Measurements from ENCODE around the gene MORN1. TPM values are rescaled to one million over a fixed set of nuclear protein-coding genes. Genes with fewer than 3 reads are reported as not detected.

Gene MORN1
- total and polyA plus RNA-seq, 2 of the 8 experiments (the other 6 are each of a cell fraction or from before 2014, with no cell fraction given): 5.0 to 9.1 TPM

DNA sequence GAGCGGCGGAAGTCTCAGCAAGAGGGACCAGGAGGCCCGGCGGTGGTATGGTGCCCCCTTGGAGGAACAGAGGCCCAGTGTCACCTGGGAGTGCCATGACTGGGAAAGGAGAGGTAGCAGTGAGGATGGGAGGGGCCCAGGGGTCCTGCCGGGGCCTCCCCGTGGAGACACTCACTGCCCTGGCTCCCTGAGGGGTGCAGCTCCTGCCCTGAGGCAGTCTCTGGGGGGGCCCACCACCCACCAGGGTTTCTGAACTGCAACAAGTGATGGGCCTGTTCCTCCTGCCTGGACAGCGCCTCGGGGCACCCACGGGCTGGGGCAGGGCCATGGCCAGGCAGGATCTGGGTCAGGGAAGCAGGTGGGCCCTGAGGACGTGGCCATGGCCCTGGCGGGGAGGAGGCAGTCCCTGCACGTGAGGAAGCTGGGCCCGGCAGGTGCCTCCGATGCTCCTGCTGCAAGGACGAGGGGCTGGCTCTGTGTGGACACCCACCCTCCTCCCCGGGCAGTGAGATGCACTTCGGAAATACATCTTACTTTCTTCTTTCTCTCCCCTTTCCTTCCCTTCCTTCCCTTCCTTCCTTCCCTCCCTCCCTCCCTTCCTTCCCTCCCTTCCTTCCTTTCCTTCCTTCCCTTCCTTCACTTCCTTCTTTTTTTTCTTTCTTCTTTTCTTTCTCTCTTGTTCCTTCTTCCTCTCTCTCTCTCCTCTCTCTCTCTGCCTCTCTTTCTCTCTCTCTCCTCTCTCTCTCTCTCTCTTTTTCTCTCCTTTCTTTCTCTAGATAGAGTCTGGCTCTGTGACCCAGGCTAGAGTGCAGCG lies 66.6 kb downstream of the MORN1 start:
- no peak overlapping the region for H2BK20ac ChIP-seq (ENCODE audit: low read length)
- no peaks in the 10 kb centered on the region for H3K79me1 ChIP-seq (ENCODE audit: low read depth, low read length)
- no peaks in the 10 kb centered on the region for H3K9me3 ChIP-seq (ENCODE audit: insufficient read depth in 2 of 2, low read depth in 1 of 2, low read length in 1 of 2)
- H3K23me2 ChIP-seq (ENCODE audit: low read depth, low read length): no peaks in the 10 kb centered on the region; the same call in 1 of the 2 replicates
- no peak overlapping the region for H4K8ac ChIP-seq (ENCODE audit: extremely low read depth, insufficient read depth, low read length)
- CTCF ChIA-PET (ENCODE audit: partially characterized antibody): interaction anchor here (1.0 to 1.9 kb wide), 4 partner anchors 9 to 127 kb away, joined by 3 to 9 read pairs (median 4); no protein-coding TSS in a partner anchor
- H3K14ac ChIP-seq (ENCODE audit: insufficient read length): no peak overlapping the region
- no peak for TF ChIP-seq ATF2 (IDR thresholded peaks at IDR 0.05; ENCODE audit: low read length)
- TF ChIP-seq ASH2L (IDR thresholded peaks at IDR 0.05; ENCODE audit: low read length): no peak
- TF ChIP-seq ZNF274 (IDR thresholded peaks at IDR 0.05; ENCODE audit: borderline replicate concordance, extremely low read depth, low read length): no peak
- TF ChIP-seq CBX8 (IDR thresholded peaks at IDR 0.05; ENCODE audit: borderline replicate concordance, low read depth, low read length): no peak
- no peak overlapping the region for H3K9ac ChIP-seq (replicated peaks in 1 of 4; ENCODE audit: extremely low read depth in 1 of 4, low read depth in 3 of 4, low read length in 3 of 4)
- no peak overlapping the region for H2BK5ac ChIP-seq (ENCODE audit: low read depth, low read length)
- no peaks in the 10 kb centered on the region for H4K20me1 ChIP-seq (replicated peaks in 1 of 2; ENCODE audit: control insufficient read depth in 1 of 2, insufficient read depth in 2 of 2, low read length in 2 of 2)
- H3K4me1 ChIP-seq (replicated peaks in 1 of 4; ENCODE audit: control insufficient read depth in 3 of 4, insufficient read depth in 4 of 4, low read length in 3 of 4): peaks cover 0 to 9% (median 4%) of the 10 kb centered on the region in 4 experiments; a peak in 4 of 7 replicates
- no peak overlapping the region for H4K5ac ChIP-seq (ENCODE audit: insufficient read length, low read depth, low read length)
- no peak overlapping the region for H3K23ac ChIP-seq (ENCODE audit: insufficient read length)
- WGBS, 2 experiments (ENCODE audit: extremely low coverage in 1 of 2, insufficient coverage in 1 of 2, insufficient read length in 1 of 2, insufficient replicate concordance in 2 of 2, low coverage in 1 of 2, low lambda C conversion rate in 2 of 2, missing lambda C conversion rate in 1 of 2): 92% methylated on average over 13 of the region's 18 CpGs; no CpG with 5 or more reads in 1 of the 2 experiments
- no peak overlapping the region for H2BK12ac ChIP-seq (ENCODE audit: low read depth, low read length)
- H2AK5ac ChIP-seq (ENCODE audit: low read depth, low read length): 0 out of 2 replicates have a peak overlapping the region, but pooled peaks have one; percentile 8
- H3K36me3 ChIP-seq (ENCODE audit: control insufficient read depth in 2 of 4, insufficient read depth in 4 of 4, low read length in 3 of 4): no peaks in the 10 kb centered on the region
- no peak overlapping the region for H3K27ac ChIP-seq (ENCODE audit: low read depth, low read length)
- H3K4ac ChIP-seq (replicated peaks; ENCODE audit: insufficient read length, low read depth, low read length): no peak overlapping the region
- H3K18ac ChIP-seq (ENCODE audit: extremely low read depth, low read length): no peak overlapping the region
- no peak overlapping the region for H4K91ac ChIP-seq (replicated peaks; ENCODE audit: insufficient read length, low read length)
- POLR2A ChIA-PET (ENCODE audit: partially characterized antibody): interaction anchor here (1.1 kb wide), 1 partner anchor 18 kb away, joined by 3 read pairs; no protein-coding TSS in a partner anchor
- no peak overlapping the region for H3K4me2 ChIP-seq (ENCODE audit: insufficient read depth in 1 of 2, low read depth in 2 of 2, low read length in 2 of 2)
- no peak overlapping the region for H2BK15ac ChIP-seq (ENCODE audit: low read length)
- FAIRE-seq (no peak), DNase-seq (ENCODE audit: low read depth in 1 of 2, low spot score in 2 of 2) (no peak)
- no peak overlapping the region for H2BK120ac ChIP-seq (replicated peaks; ENCODE audit: low read depth, low read length)
- no peaks in the 10 kb centered on the region; a peak in 1 of 7 replicates for H3K27me3 ChIP-seq (replicated peaks in 1 of 4; ENCODE audit: control insufficient read depth in 3 of 4, extremely low read depth in 1 of 4, insufficient read depth in 3 of 4, low read length in 3 of 4)
- H3K4me3 ChIP-seq (ENCODE audit: extremely low read depth in 1 of 4, insufficient read depth in 2 of 4, low read depth in 3 of 4, low read length in 4 of 4): no peak overlapping the region
- H3K79me2 ChIP-seq (ENCODE audit: control insufficient read depth in 1 of 2, insufficient read depth in 2 of 2, low read length in 2 of 2): no peaks in the 10 kb centered on the region
- no peak overlapping the region for H3K56ac ChIP-seq (replicated peaks; ENCODE audit: insufficient read length, low read depth, low read length)
- H2AFZ ChIP-seq (ENCODE audit: low read length): no peak overlapping the region

Measured in H1 (cell line).